Ovary (tissue), 3 donors: ENCODE results near the gene PTPRO.

Experiments
- EP300 ChIP-seq: sonication (generic); formaldehyde crosslinking; IDR thresholded peaks from one replicate; pipeline ENCODE4 v1.6.1; 2017; ENCODE audit warnings: antibody characterized with exemption
- POLR2A ChIP-seq: fragments of 450-650 bp; IDR thresholded peaks from one replicate; pipeline ENCODE4 v1.6.1; 2017; ENCODE audit warnings: antibody characterized with exemption, mild to moderate bottlenecking, moderate library complexity
- TF ChIP-seq, protein P1 (sequence below), 3 donors: fragments of 450-650 bp in 2 of 3; fragments of 200-600 bp in 1 of 3; IDR thresholded peaks; one replicate each; pipeline versions ENCODE4 v1.5.1 to v1.8.0; 2016 to 2022; ENCODE audit warnings: antibody characterized with exemption in 3 of 3, mild to moderate bottlenecking in 1 of 3
- donor health status: DM: no; HTN: no; CAD: no.

DNA sequence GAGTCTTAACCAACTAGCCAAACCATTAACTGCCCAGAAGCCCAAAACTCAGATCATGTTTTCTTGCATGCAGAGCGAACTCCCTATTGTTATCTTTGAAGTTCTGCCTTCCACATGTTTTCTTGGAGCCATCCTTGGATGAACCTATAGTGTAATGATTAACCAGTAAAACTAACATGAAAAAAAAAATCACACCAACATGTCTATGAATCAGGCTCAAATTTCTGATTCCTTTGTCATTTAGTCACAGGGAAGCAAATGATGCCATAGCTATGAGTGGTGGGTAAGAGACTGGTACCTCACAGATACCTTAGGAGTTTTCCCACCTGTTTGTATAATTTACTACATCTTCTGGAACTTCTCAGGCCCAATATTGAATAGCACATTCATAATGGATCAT lies 70.7 kb downstream of the PTPRO start:
- TF ChIP-seq, protein P1, sequence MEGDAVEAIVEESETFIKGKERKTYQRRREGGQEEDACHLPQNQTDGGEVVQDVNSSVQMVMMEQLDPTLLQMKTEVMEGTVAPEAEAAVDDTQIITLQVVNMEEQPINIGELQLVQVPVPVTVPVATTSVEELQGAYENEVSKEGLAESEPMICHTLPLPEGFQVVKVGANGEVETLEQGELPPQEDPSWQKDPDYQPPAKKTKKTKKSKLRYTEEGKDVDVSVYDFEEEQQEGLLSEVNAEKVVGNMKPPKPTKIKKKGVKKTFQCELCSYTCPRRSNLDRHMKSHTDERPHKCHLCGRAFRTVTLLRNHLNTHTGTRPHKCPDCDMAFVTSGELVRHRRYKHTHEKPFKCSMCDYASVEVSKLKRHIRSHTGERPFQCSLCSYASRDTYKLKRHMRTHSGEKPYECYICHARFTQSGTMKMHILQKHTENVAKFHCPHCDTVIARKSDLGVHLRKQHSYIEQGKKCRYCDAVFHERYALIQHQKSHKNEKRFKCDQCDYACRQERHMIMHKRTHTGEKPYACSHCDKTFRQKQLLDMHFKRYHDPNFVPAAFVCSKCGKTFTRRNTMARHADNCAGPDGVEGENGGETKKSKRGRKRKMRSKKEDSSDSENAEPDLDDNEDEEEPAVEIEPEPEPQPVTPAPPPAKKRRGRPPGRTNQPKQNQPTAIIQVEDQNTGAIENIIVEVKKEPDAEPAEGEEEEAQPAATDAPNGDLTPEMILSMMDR (IDR thresholded peaks at IDR 0.05) = no peak
- TF ChIP-seq POLR2A (no peak), EP300 (no peak)
